HK-2 (cell line): ENCODE results near the gene LRRC8C.

Source experiments
- DNase-seq: peaks from one replicate; pipeline ENCODE4 v3.0.0-alpha.2; 2018; ENCODE audit not compliant: unreplicated experiment

LRRC8C gene

GRCh38 chr1:89671775-89672488 is 39.0 kb downstream of the LRRC8C start:
- DNase-seq = no peak

GRCh38 chr1:89672489-89673183 is 39.7 kb downstream of the LRRC8C start:
- DNase-seq = no peak

GRCh38 chr1:89673251-89673650 is 40.3 kb downstream of the LRRC8C start:
- no peak for DNase-seq

- no peak for DNase-seq
Observed at GRCh38 chr1:89675677-89676076, 42.8 kb downstream of the LRRC8C start.

GRCh38 chr1:89681045-89681729 is 48.3 kb downstream of the LRRC8C start:
- no peak for DNase-seq

GRCh38 chr1:89682611-89683010 is 49.7 kb downstream of the LRRC8C start:
- no peak for DNase-seq

- DNase-seq = no peak
Observed at GRCh38 chr1:89685461-89685860, 52.5 kb downstream of the LRRC8C start.

GRCh38 chr1:89686520-89686919 is 53.6 kb downstream of the LRRC8C start:
- DNase-seq = no peak

- no peak for DNase-seq
Observed at GRCh38 chr1:89687254-89687653, 54.3 kb downstream of the LRRC8C start.

- no peak for DNase-seq
Observed at GRCh38 chr1:89688607-89689006, 55.7 kb downstream of the LRRC8C start.

GRCh38 chr1:89689234-89689633 is 56.3 kb downstream of the LRRC8C start:
- DNase-seq = no peak

- DNase-seq = no peak
Observed at GRCh38 chr1:89690595-89690994, 57.7 kb downstream of the LRRC8C start.

GRCh38 chr1:89692601-89693521 is 59.9 kb downstream of the LRRC8C start:
- DNase-seq = no peak

- no peak for DNase-seq
Observed at GRCh38 chr1:89695847-89696246, 62.9 kb downstream of the LRRC8C start.

- DNase-seq = no peak
Observed at GRCh38 chr1:89697383-89697782, 64.5 kb downstream of the LRRC8C start.

GRCh38 chr1:89698020-89698560 is 65.2 kb downstream of the LRRC8C start:
- no peak for DNase-seq

GRCh38 chr1:89698624-89699023 is 65.7 kb downstream of the LRRC8C start:
- no peak for DNase-seq

GRCh38 chr1:89699451-89699986 is 66.6 kb downstream of the LRRC8C start:
- no peak for DNase-seq

- DNase-seq = no peak
Observed at GRCh38 chr1:89701746-89702241, 68.9 kb downstream of the LRRC8C start.

- DNase-seq = no peak
Observed at GRCh38 chr1:89702520-89703045, 69.7 kb downstream of the LRRC8C start.

- DNase-seq = no peak
Observed at GRCh38 chr1:89703469-89703868, 70.5 kb downstream of the LRRC8C start.
